GM12878 (cell line): ENCODE data around the gene ICE2. TPM values are rescaled to one million over a fixed set of nuclear protein-coding genes. Genes with fewer than 3 reads are reported as not detected.

Source experiments
- CEBPB ChIP-seq, 2 experiments: fragments of 150-350 bp in 1 of 2; IDR thresholded peaks; 2 replicates each; pipeline ENCODE4 v1.6.1; 2012 to 2014; ENCODE audit warnings: low read depth in 2 of 2, low read length in 2 of 2, borderline replicate concordance in 1 of 2, inconsistent platforms in 1 of 2
- ETV6 ChIP-seq, 2 experiments: fragments of 450-650 bp in 1 of 2; IDR thresholded peaks in 1 of 2; conservative IDR thresholded peaks in 1 of 2; 2 replicates each; pipeline ENCODE4 v1.6.1; 2014; ENCODE audit warnings: antibody characterized with exemption in 1 of 2, borderline replicate concordance in 1 of 2, low read depth in 1 of 2, mild to moderate bottlenecking in 1 of 2, moderate library complexity in 1 of 2
- HDAC2 ChIP-seq: fragments of 200-600 bp; sonication (generic); IDR thresholded peaks from 2 replicates; pipeline ENCODE4 v1.6.1; 2017
- NKRF ChIP-seq: fragments of 450-650 bp; conservative IDR thresholded peaks from 2 replicates; pipeline ENCODE4 v1.6.1; 2017; ENCODE audit warnings: mild to moderate bottlenecking, moderate library complexity
- PBX3 ChIP-seq: IDR thresholded peaks from 2 replicates; pipeline ENCODE4 v1.6.1; 2011; ENCODE audit warnings: mild to moderate bottlenecking, low read depth, low read length, moderate library complexity; ENCODE audit not compliant: insufficient replicate concordance
- RBBP5 ChIP-seq: fragments of 200-600 bp; sonication (generic); conservative IDR thresholded peaks from 2 replicates; pipeline ENCODE4 v1.6.1; 2016
- SUPT20H ChIP-seq: IDR thresholded peaks from 2 replicates; pipeline ENCODE4 v1.6.1; 2011; ENCODE audit warnings: low read depth, mild to moderate bottlenecking, low read length, moderate library complexity, borderline replicate concordance; ENCODE audit not compliant: control insufficient read depth
- ZNF274 ChIP-seq: IDR thresholded peaks from one replicate; pipeline ENCODE4 v1.8.0; 2011; ENCODE audit not compliant: insufficient read length, insufficient read depth
- polyA plus RNA-seq, 11 experiments: library from polyadenylated mRNA; depleted of rRNA in 4 of 11; unstranded in 6 of 11; stranded (reverse) in 5 of 11; fragments of >200 nt; fragmentation: Nextera tagmentation in 4 of 11; fragmentation: Illumina TruSeq in 1 of 11; extraction: Ambion mirVana in 4 of 11; extraction: Trizol in 1 of 11; gene quantifications; 1 replicate in 1 of 11; 2 replicates in 10 of 11; pipeline versions ENCODE4 v1.2.1 to v1.2.3, GENCODE V29; 2011 to 2016; ENCODE audit warnings: inconsistent platforms in 2 of 11, missing spikeins in 2 of 11, low read depth in 1 of 11
- total RNA-seq, 4 experiments: library from RNA; depleted of rRNA in 3 of 4; stranded (reverse); fragments of >200 nt in 3 of 4; fragmentation: Illumina TruSeq in 1 of 4; extraction: Trizol in 1 of 4; gene quantifications; 2 replicates each; pipeline versions ENCODE4 v1.2.1 to v1.2.3, GENCODE V29; 2013 to 2021

ICE2 gene
- total and polyA plus RNA-seq, 10 of the 15 experiments (the other 5 are each of a cell fraction or from before 2014, with no cell fraction given): 14.2 to 62.0 (median 44.9) TPM

- TF ChIP-seq ZNF274 (no peak), RBBP5 (no peak), CEBPB (IDR thresholded peaks at IDR 0.05; ENCODE audit: borderline replicate concordance in 1 of 2, low read depth in 2 of 2, low read length in 2 of 2) (no peak), ETV6 (conservative IDR thresholded peaks at IDR 0.05 in 1 of 2, IDR thresholded peaks at IDR 0.05 in 1 of 2; ENCODE audit: borderline replicate concordance in 1 of 2, low read depth in 1 of 2) (no peak), SUPT20H (no peak), PBX3 (no peak), NKRF (no peak), HDAC2 (no peak)
Measured at GRCh38 chr15:60370105-60370868, 108.7 kb downstream of the ICE2 start (continued).
